ENCODE data around the gene CYTH4.

- TF ChIP-seq CTCF (conservative IDR thresholded peaks at IDR 0.05; ENCODE audit: low read length) (no peak), EZH2phosphoT487 (IDR thresholded peaks at IDR 0.05; ENCODE audit: borderline replicate concordance, low read depth, low read length) (no peak)
These were observed 38.8 kb upstream of the CYTH4 start for GRCh38 chr22:37243402-37244113.

Data from OCI-LY7 (cell line).